Measurements from ENCODE around the gene VIL1.

VIL1 gene

GRCh38 chr2:218381916-218382366 lies 37.0 kb upstream of the VIL1 start, which contains the start of gene SLC11A1:
Gene SLC11A1, plus strand, starts transcription at chr2:218382273. Its CDS starts 96 bp downstream, at chr2:218382369.
- Histone ChIP-seq H3K9me2 (replicated peaks; ENCODE audit: insufficient read depth, low read length) (no peaks in the 10 kb centered on the region), H3K79me2 (ENCODE audit: low read length) (no peaks in the 10 kb centered on the region), H3K4me3 (ENCODE audit: low read length) (no peak within 1 kb of the TSS), H2AFZ (ENCODE audit: low read length) (no peak within 1 kb of the TSS), H3K9ac (ENCODE audit: low read length) (no peak within 1 kb of the TSS), H3F3A (ENCODE audit: insufficient read depth, low read length) (no peaks in the 10 kb centered on the region), H3K4me1 (ENCODE audit: low read length) (no peaks in the 10 kb centered on the region), H4K20me1 (ENCODE audit: insufficient read depth, low read length) (no peaks in the 10 kb centered on the region), H3K36me3 (replicated peaks; ENCODE audit: insufficient read depth, low read length) (no peaks in the 10 kb centered on the region), H3K4me2 (ENCODE audit: low read depth, low read length) (no peak within 1 kb of the TSS), H3K27me3 (replicated peaks; ENCODE audit: insufficient read depth, low read length) (peaks cover 7% of the 10 kb centered on the region; the same call in 1 of the 2 replicates), H3K9me3 (replicated peaks; ENCODE audit: insufficient read depth, low read length) (no peaks in the 10 kb centered on the region), H3K27ac (ENCODE audit: low read length) (no peak within 1 kb of the TSS)
- TF ChIP-seq EZH2 (optimal IDR thresholded peaks at IDR 0.05; ENCODE audit: low read depth, low read length) (no peak), CTCF (IDR thresholded peaks at IDR 0.05; ENCODE audit: low read length) (no peak), EZH2phosphoT487 (IDR thresholded peaks at IDR 0.05; ENCODE audit: low read length) (no peak)
- DNase-seq: no peak

- H3K79me2 ChIP-seq (ENCODE audit: low read length): no peaks in the 10 kb centered on the region
- no peak overlapping the region for H3K4me2 ChIP-seq (ENCODE audit: low read depth, low read length)
- no peak overlapping the region for H3K9ac ChIP-seq (ENCODE audit: low read length)
- H3K27me3 ChIP-seq (replicated peaks; ENCODE audit: insufficient read depth, low read length): peaks cover 7% of the 10 kb centered on the region; the same call in 1 of the 2 replicates
- H3K4me3 ChIP-seq (ENCODE audit: low read length): no peak overlapping the region
- no peaks in the 10 kb centered on the region for H3K9me2 ChIP-seq (replicated peaks; ENCODE audit: insufficient read depth, low read length)
- TF ChIP-seq CTCF (IDR thresholded peaks at IDR 0.05; ENCODE audit: low read length) (no peak), EZH2 (optimal IDR thresholded peaks at IDR 0.05; ENCODE audit: low read depth, low read length) (no peak), EZH2phosphoT487 (IDR thresholded peaks at IDR 0.05; ENCODE audit: low read length) (no peak)
- H3F3A ChIP-seq (ENCODE audit: insufficient read depth, low read length): no peaks in the 10 kb centered on the region
- no peak overlapping the region for H2AFZ ChIP-seq (ENCODE audit: low read length)
- no peaks in the 10 kb centered on the region for H3K4me1 ChIP-seq (ENCODE audit: low read length)
- no peaks in the 10 kb centered on the region for H3K9me3 ChIP-seq (replicated peaks; ENCODE audit: insufficient read depth, low read length)
- DNase-seq: no peak
- H3K36me3 ChIP-seq (replicated peaks; ENCODE audit: insufficient read depth, low read length): no peaks in the 10 kb centered on the region
- H4K20me1 ChIP-seq (ENCODE audit: insufficient read depth, low read length): no peaks in the 10 kb centered on the region
- H3K27ac ChIP-seq (ENCODE audit: low read length): no peak overlapping the region
These were observed 36.1 kb upstream of the VIL1 start for GRCh38 chr2:218382785-218383184.

- Histone ChIP-seq H3K27me3 (replicated peaks; ENCODE audit: insufficient read depth, low read length) (peaks cover 7% of the 10 kb centered on the region; the same call in 1 of the 2 replicates), H3K9me2 (replicated peaks; ENCODE audit: insufficient read depth, low read length) (no peaks in the 10 kb centered on the region), H3K4me3 (ENCODE audit: low read length) (no peak overlapping the region), H4K20me1 (ENCODE audit: insufficient read depth, low read length) (no peaks in the 10 kb centered on the region), H3K9ac (ENCODE audit: low read length) (no peak overlapping the region), H3K36me3 (replicated peaks; ENCODE audit: insufficient read depth, low read length) (no peaks in the 10 kb centered on the region), H3K79me2 (ENCODE audit: low read length) (no peaks in the 10 kb centered on the region), H2AFZ (ENCODE audit: low read length) (no peak overlapping the region), H3F3A (ENCODE audit: insufficient read depth, low read length) (no peaks in the 10 kb centered on the region), H3K4me1 (ENCODE audit: low read length) (no peaks in the 10 kb centered on the region), H3K27ac (ENCODE audit: low read length) (no peak overlapping the region), H3K4me2 (ENCODE audit: low read depth, low read length) (no peak overlapping the region), H3K9me3 (replicated peaks; ENCODE audit: insufficient read depth, low read length) (no peaks in the 10 kb centered on the region)
- TF ChIP-seq EZH2phosphoT487 (IDR thresholded peaks at IDR 0.05; ENCODE audit: low read length): no peak
- TF ChIP-seq CTCF (IDR thresholded peaks at IDR 0.05; ENCODE audit: low read length): no peak
- TF ChIP-seq EZH2 (optimal IDR thresholded peaks at IDR 0.05; ENCODE audit: low read depth, low read length): no peak
- DNase-seq: no peak
These were observed 34.9 kb upstream of the VIL1 start for GRCh38 chr2:218383892-218384519.

Measured in MM.1S (cell line).